HL-60 (cell line): ENCODE measurements around the gene ABHD16B.

Experiments used
- GABPA ChIP-seq: IDR thresholded peaks from 2 replicates; pipeline ENCODE4 v1.6.1; 2012; ENCODE audit warnings: low read depth
- POLR2AphosphoS5 ChIP-seq: IDR thresholded peaks from 2 replicates; pipeline ENCODE4 v1.6.1; 2012; ENCODE audit warnings: low read depth
- SPI1 ChIP-seq: IDR thresholded peaks from 2 replicates; pipeline ENCODE4 v1.6.1; 2012; ENCODE audit warnings: low read depth, mild to moderate bottlenecking, borderline replicate concordance
- TF ChIP-seq, protein P1 (sequence below): IDR thresholded peaks from one replicate; pipeline ENCODE4 v1.5.1; 2011; ENCODE audit warnings: low read length, control low read depth, inconsistent platforms; ENCODE audit not compliant: insufficient read depth
- TF ChIP-seq, protein P2 (sequence below): IDR thresholded peaks from 2 replicates; pipeline ENCODE4 v1.6.1; 2012; ENCODE audit warnings: low read depth; ENCODE audit not compliant: insufficient replicate concordance

DNA sequence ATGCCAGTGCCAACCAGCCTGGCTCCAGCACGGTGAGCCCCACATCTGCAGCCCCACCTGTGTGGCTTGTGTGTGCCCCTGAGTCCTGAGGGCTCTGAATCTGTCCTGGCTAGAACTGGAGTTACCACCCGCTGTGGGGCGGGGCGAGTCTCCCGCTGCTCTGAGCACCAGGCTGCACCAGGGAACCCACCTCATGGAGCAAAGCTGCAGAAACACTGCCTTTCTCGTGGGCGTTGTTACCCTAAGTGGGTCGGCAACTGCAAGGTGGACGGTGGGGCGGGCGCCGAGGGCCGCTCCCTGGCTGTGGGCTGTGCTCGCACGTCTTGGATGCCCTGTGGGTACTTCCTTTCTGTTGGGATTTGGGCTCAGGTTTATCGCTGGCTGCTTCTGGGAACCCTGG is 17.5 kb upstream of the ABHD16B start:
- TF ChIP-seq, protein P1, sequence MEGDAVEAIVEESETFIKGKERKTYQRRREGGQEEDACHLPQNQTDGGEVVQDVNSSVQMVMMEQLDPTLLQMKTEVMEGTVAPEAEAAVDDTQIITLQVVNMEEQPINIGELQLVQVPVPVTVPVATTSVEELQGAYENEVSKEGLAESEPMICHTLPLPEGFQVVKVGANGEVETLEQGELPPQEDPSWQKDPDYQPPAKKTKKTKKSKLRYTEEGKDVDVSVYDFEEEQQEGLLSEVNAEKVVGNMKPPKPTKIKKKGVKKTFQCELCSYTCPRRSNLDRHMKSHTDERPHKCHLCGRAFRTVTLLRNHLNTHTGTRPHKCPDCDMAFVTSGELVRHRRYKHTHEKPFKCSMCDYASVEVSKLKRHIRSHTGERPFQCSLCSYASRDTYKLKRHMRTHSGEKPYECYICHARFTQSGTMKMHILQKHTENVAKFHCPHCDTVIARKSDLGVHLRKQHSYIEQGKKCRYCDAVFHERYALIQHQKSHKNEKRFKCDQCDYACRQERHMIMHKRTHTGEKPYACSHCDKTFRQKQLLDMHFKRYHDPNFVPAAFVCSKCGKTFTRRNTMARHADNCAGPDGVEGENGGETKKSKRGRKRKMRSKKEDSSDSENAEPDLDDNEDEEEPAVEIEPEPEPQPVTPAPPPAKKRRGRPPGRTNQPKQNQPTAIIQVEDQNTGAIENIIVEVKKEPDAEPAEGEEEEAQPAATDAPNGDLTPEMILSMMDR: no peak
- TF ChIP-seq GABPA (no peak), POLR2AphosphoS5 (no peak), SPI1 (no peak)
- TF ChIP-seq, protein P2, sequence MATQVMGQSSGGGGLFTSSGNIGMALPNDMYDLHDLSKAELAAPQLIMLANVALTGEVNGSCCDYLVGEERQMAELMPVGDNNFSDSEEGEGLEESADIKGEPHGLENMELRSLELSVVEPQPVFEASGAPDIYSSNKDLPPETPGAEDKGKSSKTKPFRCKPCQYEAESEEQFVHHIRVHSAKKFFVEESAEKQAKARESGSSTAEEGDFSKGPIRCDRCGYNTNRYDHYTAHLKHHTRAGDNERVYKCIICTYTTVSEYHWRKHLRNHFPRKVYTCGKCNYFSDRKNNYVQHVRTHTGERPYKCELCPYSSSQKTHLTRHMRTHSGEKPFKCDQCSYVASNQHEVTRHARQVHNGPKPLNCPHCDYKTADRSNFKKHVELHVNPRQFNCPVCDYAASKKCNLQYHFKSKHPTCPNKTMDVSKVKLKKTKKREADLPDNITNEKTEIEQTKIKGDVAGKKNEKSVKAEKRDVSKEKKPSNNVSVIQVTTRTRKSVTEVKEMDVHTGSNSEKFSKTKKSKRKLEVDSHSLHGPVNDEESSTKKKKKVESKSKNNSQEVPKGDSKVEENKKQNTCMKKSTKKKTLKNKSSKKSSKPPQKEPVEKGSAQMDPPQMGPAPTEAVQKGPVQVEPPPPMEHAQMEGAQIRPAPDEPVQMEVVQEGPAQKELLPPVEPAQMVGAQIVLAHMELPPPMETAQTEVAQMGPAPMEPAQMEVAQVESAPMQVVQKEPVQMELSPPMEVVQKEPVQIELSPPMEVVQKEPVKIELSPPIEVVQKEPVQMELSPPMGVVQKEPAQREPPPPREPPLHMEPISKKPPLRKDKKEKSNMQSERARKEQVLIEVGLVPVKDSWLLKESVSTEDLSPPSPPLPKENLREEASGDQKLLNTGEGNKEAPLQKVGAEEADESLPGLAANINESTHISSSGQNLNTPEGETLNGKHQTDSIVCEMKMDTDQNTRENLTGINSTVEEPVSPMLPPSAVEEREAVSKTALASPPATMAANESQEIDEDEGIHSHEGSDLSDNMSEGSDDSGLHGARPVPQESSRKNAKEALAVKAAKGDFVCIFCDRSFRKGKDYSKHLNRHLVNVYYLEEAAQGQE: no peak
